HepG2 (cell line): Measurements from ENCODE around the gene PELI1. TPM values are rescaled to one million over a fixed set of nuclear protein-coding genes. Genes with fewer than 3 reads are reported as not detected.

Experiments used
- ATAC-seq: fragments of 200-7000 bp; cut with Tn5 transposase; 3 replicates; pipeline ENCODE4 v1.9.1; 2020; ENCODE audit warnings: mild to moderate bottlenecking, moderate library complexity
- BruUV-seq: library from RNA; stranded (reverse); fragments of 400-500 nt; replicated peaks from 2 replicates; lab custom pipeline; 2021; lab: Mats Ljungman, UMichigan
- CTCF ChIA-PET: fragments of 300-600 bp; formaldehyde crosslinking; extraction: SDS; loops from one replicate; lab custom pipeline; 2021; ENCODE audit warnings: low total read pairs, inconsistent platforms, low intra/inter-chr PET ratio; lab: Yijun Ruan, JAX
- POLR2A ChIA-PET: fragments of 350-600 bp; sonication (Branson Sonifier 250); formaldehyde crosslinking; loops from one replicate; lab custom pipeline; 2020; ENCODE audit warnings: antibody characterized with exemption, inconsistent platforms; lab: Yijun Ruan, JAX
- DNase-seq: peaks from one replicate; pipeline ENCODE4 v3.0.0-alpha.2; 2015; ENCODE audit warnings: low spot score
- FAIRE-seq: peaks from 3 replicates; lab custom pipeline; 2011; peaks lifted over from hg19 to GRCh38; lab: Jason Lieb, UNC
- H2AFZ ChIP-seq: one replicate; pipeline ENCODE4 v1.6.1; 2011; ENCODE audit warnings: low read length, inconsistent platforms
- H3K27ac ChIP-seq: fragments of 300-600 bp; 3 replicates; pipeline ENCODE4 v1.8.0; 2011; ENCODE audit warnings: mixed run types, mild to moderate bottlenecking, mixed read lengths, low read length, inconsistent platforms; ENCODE audit not compliant: insufficient read depth; ENCODE audit errors: extremely low read length
- H3K27me3 ChIP-seq, 2 experiments: fragments of 200-600 bp in 1 of 2; 2 replicates in 1 of 2; 3 replicates in 1 of 2; pipeline versions ENCODE4 v1.6.0 to v1.8.0; 2011; ENCODE audit warnings: low read length in 2 of 2, mild to moderate bottlenecking in 2 of 2, moderate library complexity in 2 of 2, inconsistent platforms in 1 of 2; ENCODE audit not compliant: insufficient read depth in 2 of 2, control insufficient read depth in 1 of 2
- H3K36me3 ChIP-seq, 2 experiments: fragments of 200-600 bp in 1 of 2; replicated peaks in 1 of 2; 2 replicates in 1 of 2; 3 replicates in 1 of 2; pipeline versions ENCODE4 v1.5.1 to v1.8.0; 2011; ENCODE audit warnings: low read length in 2 of 2, inconsistent platforms in 1 of 2; ENCODE audit not compliant: insufficient read depth in 2 of 2, control insufficient read depth in 1 of 2
- H3K4me1 ChIP-seq: 2 replicates; pipeline ENCODE4 v1.5.1; 2012; ENCODE audit warnings: low read length, inconsistent platforms; ENCODE audit not compliant: insufficient read depth
- H3K4me2 ChIP-seq: 2 replicates; pipeline ENCODE4 v1.6.0; 2011; ENCODE audit warnings: low read depth, low read length, inconsistent platforms
- H3K4me3 ChIP-seq, 3 experiments: fragments of 200-600 bp in 1 of 3; sonication (generic), shearing (Covaris generic) in 1 of 3; replicated peaks in 1 of 3; 2 replicates each; pipeline ENCODE4 v1.5.1; 2011 to 2016; ENCODE audit warnings: low read length in 3 of 3, inconsistent platforms in 2 of 3, low read depth in 2 of 3, mild to moderate bottlenecking in 2 of 3, control low read depth in 1 of 3, mixed read lengths in 1 of 3; ENCODE audit not compliant: insufficient read depth in 1 of 3
- H3K79me2 ChIP-seq: one replicate; pipeline ENCODE4 v1.6.1; 2011; ENCODE audit warnings: low read length, inconsistent platforms; ENCODE audit not compliant: insufficient read depth
- H3K9ac ChIP-seq: 2 replicates; pipeline ENCODE4 v1.6.0; 2011; ENCODE audit warnings: mild to moderate bottlenecking, low read depth, low read length, inconsistent platforms; ENCODE audit not compliant: insufficient read depth
- H3K9me3 ChIP-seq: 2 replicates; pipeline ENCODE4 v1.5.1; 2012; ENCODE audit warnings: mild to moderate bottlenecking, low read length
- H4K20me1 ChIP-seq: 2 replicates; pipeline ENCODE4 v1.6.0; 2011; ENCODE audit warnings: inconsistent platforms, mild to moderate bottlenecking, low read length, moderate library complexity; ENCODE audit not compliant: insufficient read depth
- CAMTA2 ChIP-seq: sonication (generic); formaldehyde crosslinking; IDR thresholded peaks from 2 replicates; pipeline ENCODE4 v1.4.0; 2020; ENCODE audit warnings: mild to moderate bottlenecking, missing genetic modification reagents, borderline replicate concordance
- CBX5 ChIP-seq: sonication (generic); formaldehyde crosslinking; IDR thresholded peaks from 2 replicates; pipeline ENCODE4 v1.4.0; 2020; ENCODE audit warnings: missing genetic modification reagents, borderline replicate concordance
- FOXA3 ChIP-seq: IDR thresholded peaks from 2 replicates; pipeline ENCODE4 v1.6.1; 2016; ENCODE audit warnings: missing genetic modification reagents, missing compliant biosample characterization
- FOXP4 ChIP-seq: sonication (generic); formaldehyde crosslinking; IDR thresholded peaks from 2 replicates; pipeline ENCODE4 v1.4.0; 2020; ENCODE audit warnings: missing genetic modification reagents
- JARID2 ChIP-seq: sonication (generic); formaldehyde crosslinking; IDR thresholded peaks from 2 replicates; pipeline ENCODE4 v1.8.1; 2023; ENCODE audit warnings: missing genetic modification reagents, inconsistent platforms; ENCODE audit not compliant: insufficient replicate concordance
- JUN ChIP-seq: sonication (generic); formaldehyde crosslinking; IDR thresholded peaks from 2 replicates; pipeline ENCODE4 v1.4.0; 2020; ENCODE audit warnings: mild to moderate bottlenecking, missing genetic modification reagents
- NBN ChIP-seq: fragments of 450-650 bp; conservative IDR thresholded peaks from 2 replicates; pipeline ENCODE4 v1.6.1; 2017
- POGZ ChIP-seq: sonication (generic); formaldehyde crosslinking; IDR thresholded peaks from 2 replicates; pipeline ENCODE4 v1.4.0; 2020; ENCODE audit warnings: mild to moderate bottlenecking, missing genetic modification reagents
- REPIN1 ChIP-seq: sonication (generic); formaldehyde crosslinking; IDR thresholded peaks from 2 replicates; pipeline ENCODE4 v1.8.0; 2022; ENCODE audit warnings: missing genetic modification reagents, low read depth, mild to moderate bottlenecking, borderline replicate concordance
- SNAPC2 ChIP-seq: sonication (generic); formaldehyde crosslinking; IDR thresholded peaks from 2 replicates; pipeline ENCODE4 v1.8.1; 2022; ENCODE audit warnings: mild to moderate bottlenecking, missing genetic modification reagents
- TRIM24 ChIP-seq: sonication (generic); formaldehyde crosslinking; IDR thresholded peaks from 2 replicates; pipeline ENCODE4 v1.8.0; 2022; ENCODE audit warnings: mild to moderate bottlenecking, missing genetic modification reagents
- ZNF30 ChIP-seq: sonication (generic); formaldehyde crosslinking; IDR thresholded peaks from 2 replicates; pipeline ENCODE4 v1.5.0; 2020; ENCODE audit warnings: mild to moderate bottlenecking, missing genetic modification reagents
- ZNF761 ChIP-seq: sonication (generic); formaldehyde crosslinking; conservative IDR thresholded peaks from 2 replicates; pipeline ENCODE4 v1.4.0; 2020; ENCODE audit warnings: mild to moderate bottlenecking, missing genetic modification reagents
- ZNF788 ChIP-seq: sonication (generic); formaldehyde crosslinking; IDR thresholded peaks from 2 replicates; pipeline ENCODE4 v1.5.0; 2020; ENCODE audit warnings: mild to moderate bottlenecking, missing genetic modification reagents, borderline replicate concordance
- WGBS: methylation state at CpG from one replicate; pipeline ENCODE4 v1.1.6; 2017; ENCODE audit warnings: low lambda C conversion rate; 5-methylcytosine and 5-hydroxymethylcytosine counted together
- in situ Hi-C: cut with HindIII; loops from 2 replicates; pipeline ENCODE4 v1.10.0; 2017; ENCODE audit warnings: low pct_unique_long_range_greater_than_20kb; ENCODE audit not compliant: extremely low pct_ligation_motif_present
- intact Hi-C: fragments of 100-400 bp; cut with micrococcal nuclease; formaldehyde crosslinking; loops from one replicate; pipeline ENCODE4 v1.10.0; 2022; ENCODE audit not compliant: unreplicated experiment
- polyA plus RNA-seq, 8 experiments: library from polyadenylated mRNA; depleted of rRNA in 3 of 8; stranded (reverse) in 7 of 8; unstranded in 1 of 8; fragments of >200 nt; fragmentation: Illumina TruSeq in 4 of 8; extraction: Trizol in 4 of 8; gene quantifications; 2 replicates each; pipeline versions ENCODE4 v1.2.1 to v1.2.3, GENCODE V29; 2011 to 2016; ENCODE audit warnings: low read depth in 4 of 8, missing spikeins in 1 of 8, mixed read lengths in 1 of 8; ENCODE audit not compliant: insufficient read depth in 1 of 8
- total RNA-seq, 5 experiments: library from RNA; depleted of rRNA; stranded (reverse); fragments of >200 nt; fragmentation: Illumina TruSeq; extraction: Trizol; gene quantifications; 2 replicates each; pipeline ENCODE4 v1.2.3, GENCODE V29; 2016; ENCODE audit warnings: low read depth in 1 of 5
- TF ChIP-seq, protein P1 (sequence below): sonication (generic); formaldehyde crosslinking; conservative IDR thresholded peaks from 2 replicates; pipeline ENCODE4 v1.8.0; 2022; ENCODE audit warnings: mild to moderate bottlenecking, moderate library complexity, missing genetic modification reagents
- TF ChIP-seq, protein P2 (sequence below): sonication (generic); formaldehyde crosslinking; IDR thresholded peaks from 2 replicates; pipeline ENCODE4 v1.8.0; 2022; ENCODE audit warnings: mild to moderate bottlenecking, missing genetic modification reagents, moderate library complexity
- TF ChIP-seq, protein P3 (sequence below): sonication (generic); formaldehyde crosslinking; IDR thresholded peaks from 2 replicates; pipeline ENCODE4 v1.5.0; 2020; ENCODE audit warnings: missing genetic modification reagents

PELI1 gene
- total and polyA plus RNA-seq, 2 of the 13 experiments (the other 11 are each of a cell fraction or from before 2014, with no cell fraction given), result 12.5 to 16.2 TPM

- TF ChIP-seq ZNF788 (CRISPR knock-in tag) (no peak), POGZ (CRISPR knock-in tag) (no peak), FOXA3 (CRISPR knock-in tag) (0 out of 2 replicates have a peak, but pooled peaks have one; percentile 19), REPIN1 (CRISPR knock-in tag) (no peak), ZNF30 (CRISPR knock-in tag) (no peak), JUN (no peak), CAMTA2 (CRISPR knock-in tag) (no peak), TRIM24 (no peak), NBN (no peak)
- TF ChIP-seq, protein P1, sequence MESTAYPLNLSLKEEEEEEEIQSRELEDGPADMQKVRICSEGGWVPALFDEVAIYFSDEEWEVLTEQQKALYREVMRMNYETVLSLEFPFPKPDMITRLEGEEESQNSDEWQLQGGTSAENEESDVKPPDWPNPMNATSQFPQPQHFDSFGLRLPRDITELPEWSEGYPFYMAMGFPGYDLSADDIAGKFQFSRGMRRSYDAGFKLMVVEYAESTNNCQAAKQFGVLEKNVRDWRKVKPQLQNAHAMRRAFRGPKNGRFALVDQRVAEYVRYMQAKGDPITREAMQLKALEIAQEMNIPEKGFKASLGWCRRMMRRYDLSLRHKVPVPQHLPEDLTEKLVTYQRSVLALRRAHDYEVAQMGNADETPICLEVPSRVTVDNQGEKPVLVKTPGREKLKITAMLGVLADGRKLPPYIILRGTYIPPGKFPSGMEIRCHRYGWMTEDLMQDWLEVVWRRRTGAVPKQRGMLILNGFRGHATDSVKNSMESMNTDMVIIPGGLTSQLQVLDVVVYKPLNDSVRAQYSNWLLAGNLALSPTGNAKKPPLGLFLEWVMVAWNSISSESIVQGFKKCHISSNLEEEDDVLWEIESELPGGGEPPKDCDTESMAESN (CRISPR knock-in tag), result no peak
- TF ChIP-seq, protein P2, sequence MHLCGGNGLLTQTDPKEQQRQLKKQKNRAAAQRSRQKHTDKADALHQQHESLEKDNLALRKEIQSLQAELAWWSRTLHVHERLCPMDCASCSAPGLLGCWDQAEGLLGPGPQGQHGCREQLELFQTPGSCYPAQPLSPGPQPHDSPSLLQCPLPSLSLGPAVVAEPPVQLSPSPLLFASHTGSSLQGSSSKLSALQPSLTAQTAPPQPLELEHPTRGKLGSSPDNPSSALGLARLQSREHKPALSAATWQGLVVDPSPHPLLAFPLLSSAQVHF (CRISPR knock-in tag), result no peak
Measured at GRCh38 chr2:64192664-64193105, 48.5 kb upstream of the PELI1 start (continued).

GRCh38 chr2:64192125-64192479 lies 47.9 kb upstream of the PELI1 start:
- POLR2A ChIA-PET, result no interaction called here
- no peak overlapping the region for H3K4me3 ChIP-seq
- BruUV-seq, result no TSS peak
- TF ChIP-seq, protein P3, sequence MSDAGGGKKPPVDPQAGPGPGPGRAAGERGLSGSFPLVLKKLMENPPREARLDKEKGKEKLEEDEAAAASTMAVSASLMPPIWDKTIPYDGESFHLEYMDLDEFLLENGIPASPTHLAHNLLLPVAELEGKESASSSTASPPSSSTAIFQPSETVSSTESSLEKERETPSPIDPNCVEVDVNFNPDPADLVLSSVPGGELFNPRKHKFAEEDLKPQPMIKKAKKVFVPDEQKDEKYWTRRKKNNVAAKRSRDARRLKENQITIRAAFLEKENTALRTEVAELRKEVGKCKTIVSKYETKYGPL, result no peak
- no peak for TF ChIP-seq JARID2 (CRISPR knock-in tag)
- TF ChIP-seq SNAPC2 (CRISPR knock-in tag), result no peak
- no peak for TF ChIP-seq ZNF761
- TF ChIP-seq CBX5 (CRISPR knock-in tag), result no peak
- no peak for TF ChIP-seq FOXP4

More at GRCh38 chr2:64192125-64192479, 47.9 kb upstream of the PELI1 start:
- no peaks in the 10 kb centered on the region for H3K9me3 ChIP-seq
- H3K9ac ChIP-seq, result no peak overlapping the region
- FAIRE-seq (no peak), DNase-seq (no peak), ATAC-seq (no peak)
- H3K4me2 ChIP-seq, result no peak overlapping the region
- intact Hi-C loops, result no loop called here
- no peaks in the 10 kb centered on the region for H3K36me3 ChIP-seq
- 68% methylated on average over 6 of the region's 6 CpGs for WGBS
- CTCF ChIA-PET, result no interaction called here
- no peaks in the 10 kb centered on the region for H4K20me1 ChIP-seq
- H3K4me1 ChIP-seq, result peaks cover 3% of the 10 kb centered on the region; the same call in 1 of the 2 replicates
- in situ Hi-C loops, result no loop called here
- no peak overlapping the region for H3K27ac ChIP-seq
- H3K79me2 ChIP-seq, result no peaks in the 10 kb centered on the region
- no peak overlapping the region for H2AFZ ChIP-seq
- peaks cover 0 to 10% of the 10 kb centered on the region in 2 experiments; a peak in 1 of 5 replicates for H3K27me3 ChIP-seq
